B cell (primary cell): ENCODE measurements around the gene REEP5. TPM values are rescaled to one million over a fixed set of nuclear protein-coding genes. Genes with fewer than 3 reads are reported as not detected.

ENCODE experiments used
- ATAC-seq: fragments of 200-7000 bp; cut with Tn5 transposase; one replicate; pipeline ENCODE4 v1.10.0; 2021; ENCODE audit warnings: low read depth, mild to moderate bottlenecking, moderate number of reproducible peaks, moderate library complexity
- CTCF ChIA-PET: fragments of 350-600 bp; sonication (Branson Sonifier 250); formaldehyde crosslinking; loops from one replicate; lab custom pipeline; 2021; ENCODE audit warnings: antibody characterized with exemption, inconsistent platforms; lab: Charles Lee
- POLR2A ChIA-PET: fragments of 350-600 bp; sonication (Branson Sonifier 250); formaldehyde crosslinking; loops from one replicate; lab custom pipeline; 2021; ENCODE audit warnings: antibody characterized with exemption; lab: Charles Lee
- DNase-seq: peaks from one replicate; pipeline ENCODE4 v3.0.0; 2013
- H2AFZ ChIP-seq: 2 replicates; pipeline ENCODE4 v1.6.1; 2012; ENCODE audit warnings: mild to moderate bottlenecking, low read depth, low read length; ENCODE audit not compliant: insufficient read depth, poor library complexity, severe bottlenecking
- H3K27ac ChIP-seq, 2 donors: 1 replicate in 1 of 2; 2 replicates in 1 of 2; pipeline ENCODE4 v1.5.1; 2012 to 2013; ENCODE audit warnings: low read length in 2 of 2, mild to moderate bottlenecking in 2 of 2, moderate library complexity in 1 of 2
- H3K27me3 ChIP-seq, 4 experiments: fragments of 200-600 bp in 1 of 4; sonication (generic) in 1 of 4; replicated peaks in 1 of 4; 1 replicate in 2 of 4; 2 replicates in 2 of 4; pipeline versions ENCODE4 v1.6.1 to v1.7.0; 2013 to 2016; ENCODE audit warnings: low read length in 3 of 4, mild to moderate bottlenecking in 2 of 4, mixed read lengths in 1 of 4, moderate library complexity in 1 of 4; ENCODE audit not compliant: insufficient read depth in 4 of 4, control insufficient read depth in 3 of 4; ENCODE audit errors: control extremely low read depth in 1 of 4
- H3K36me3 ChIP-seq, 2 experiments: replicated peaks in 1 of 2; 1 replicate in 1 of 2; 2 replicates in 1 of 2; pipeline versions ENCODE4 v1.6.1 to v1.7.1; 2013; ENCODE audit warnings: low read length in 1 of 2; ENCODE audit not compliant: insufficient read depth in 2 of 2, control insufficient read depth in 1 of 2; ENCODE audit errors: control extremely low read depth in 1 of 2, extremely low read depth in 1 of 2
- H3K4me1 ChIP-seq, 2 donors: fragments of 200-600 bp in 1 of 2; sonication (generic) in 1 of 2; 1 replicate in 1 of 2; 2 replicates in 1 of 2; pipeline versions ENCODE4 v1.5.1 to v1.6.1; 2013 to 2017; ENCODE audit warnings: low read length in 2 of 2; ENCODE audit not compliant: control insufficient read depth in 2 of 2, insufficient read depth in 2 of 2
- H3K4me2 ChIP-seq: replicated peaks from 2 replicates; pipeline ENCODE3; 2012; ENCODE audit warnings: mild to moderate bottlenecking, low read depth, low read length; ENCODE audit not compliant: poor library complexity, severe bottlenecking
- H3K4me3 ChIP-seq, 5 experiments: fragments of 200-600 bp in 1 of 5; sonication (generic) in 1 of 5; 1 replicate in 3 of 5; 2 replicates in 2 of 5; pipeline versions ENCODE4 v1.5.1 to v1.7.0; 2011 to 2016; ENCODE audit warnings: low read length in 4 of 5, mild to moderate bottlenecking in 4 of 5, low read depth in 2 of 5, control low read depth in 1 of 5, moderate library complexity in 1 of 5; ENCODE audit not compliant: insufficient read depth in 1 of 5; ENCODE audit errors: control extremely low read depth in 1 of 5, extremely low read depth in 1 of 5
- H3K79me2 ChIP-seq: fragments of 200-600 bp; sonication (generic); one replicate; pipeline ENCODE4 v1.6.0; 2016; ENCODE audit warnings: low read length; ENCODE audit not compliant: control insufficient read depth, insufficient read depth
- H3K9ac ChIP-seq: fragments of 200-600 bp; sonication (generic); 2 replicates; pipeline ENCODE4 v1.6.1; 2017; ENCODE audit warnings: mild to moderate bottlenecking, low read length, moderate library complexity
- H3K9me3 ChIP-seq, 3 donors: one replicate each; pipeline versions ENCODE4 v1.6.1 to v1.7.1; 2013; ENCODE audit warnings: low read length in 2 of 3; ENCODE audit not compliant: control insufficient read depth in 2 of 3, insufficient read depth in 1 of 3; ENCODE audit errors: control extremely low read depth in 1 of 3
- H4K20me1 ChIP-seq: 2 replicates; pipeline ENCODE4 v1.6.0; 2012; ENCODE audit warnings: mild to moderate bottlenecking, low read length; ENCODE audit not compliant: insufficient read depth, control insufficient read depth, poor library complexity, severe bottlenecking
- H3K27ac Mint-ChIP-seq: one replicate; pipeline ENCODE4 v1.8.0; 2021; ENCODE audit warnings: mixed read lengths
- H3K27me3 Mint-ChIP-seq: one replicate; pipeline ENCODE4 v1.8.0; 2021; ENCODE audit warnings: mixed read lengths
- H3K4me1 Mint-ChIP-seq: one replicate; pipeline ENCODE4 v1.8.0; 2021; ENCODE audit warnings: mixed read lengths
- H3K4me3 Mint-ChIP-seq: one replicate; pipeline ENCODE4 v1.8.0; 2021; ENCODE audit warnings: mixed read lengths
- H3K9me3 Mint-ChIP-seq: one replicate; pipeline ENCODE4 v1.8.0; 2022; ENCODE audit warnings: mixed read lengths; ENCODE audit not compliant: insufficient read depth
- CTCF ChIP-seq: fragments of 200-600 bp; IDR thresholded peaks from one replicate; pipeline ENCODE4 v1.8.0; 2022; ENCODE audit warnings: antibody characterized with exemption, mild to moderate bottlenecking
- EZH2 ChIP-seq: IDR thresholded peaks from 2 replicates; pipeline ENCODE4 v1.6.1; 2012; ENCODE audit warnings: borderline replicate concordance, low read depth, mild to moderate bottlenecking, moderate library complexity, low read length; ENCODE audit not compliant: insufficient read depth, poor library complexity, severe bottlenecking
- WGBS: methylation state at CpG from one replicate; pipeline ENCODE4 v1.1.5; 2013; ENCODE audit warnings: missing lambda C conversion rate; ENCODE audit not compliant: insufficient coverage; 5-methylcytosine and 5-hydroxymethylcytosine counted together
- intact Hi-C: fragments of 100-400 bp; cut with micrococcal nuclease; formaldehyde crosslinking; loops from one replicate; pipeline ENCODE4 v1.10.0; 2022
- polyA plus RNA-seq: library from polyadenylated mRNA; depleted of rRNA; stranded (reverse); fragments of >200 nt; gene quantifications from 2 replicates; pipeline ENCODE4 v1.2.3, GENCODE V29; 2012
- total RNA-seq, 2 donors: library from RNA; stranded (reverse); fragments of 120-200 nt in 1 of 2; gene quantifications; 1 replicate in 1 of 2; 2 replicates in 1 of 2; pipeline versions ENCODE4 v1.2.3 to v1.2.4, GENCODE V29; 2013 to 2022

REEP5 gene
- total and polyA plus RNA-seq, 2 donors (not counting 1 experiment from before 2014, with no cell fraction given) = 39.2 to 55.9 TPM

GRCh38 chr5:112938286-112938685, 16.3 kb upstream of the REEP5 start:
- Histone ChIP-seq H3K9ac (no peak overlapping the region), H3K27ac (no peak overlapping the region), H3K9me3 (peaks cover 0 to 1% (median 0%) of the 10 kb centered on the region in 3 donors), H3K36me3 (no peaks in the 10 kb centered on the region), H3K27me3 (peaks cover 0 to 3% (median 0%) of the 10 kb centered on the region in 4 experiments), H4K20me1 (no peaks in the 10 kb centered on the region), H3K79me2 (no peaks in the 10 kb centered on the region), H3K4me2 (no peak overlapping the region), H2AFZ (no peak overlapping the region), H3K4me1 (peaks cover 6% of the 10 kb centered on the region in 2 donors), H3K4me3 (no peak overlapping the region)
- peaks cover 10% of the 10 kb centered on the region for H3K4me1 Mint-ChIP-seq
- CTCF ChIA-PET = interaction anchor here (0.7 kb wide), 1 partner anchor 16 kb away, joined by 3 read pairs; no protein-coding TSS in a partner anchor
- ATAC-seq = no peak
- no peak overlapping the region for H3K4me3 Mint-ChIP-seq
- no peak for TF ChIP-seq EZH2
- TF ChIP-seq CTCF = no peak
- DNase-seq = no peak
- intact Hi-C loops = no loop called here
- 93% methylated on average over 7 of the region's 8 CpGs for WGBS
- POLR2A ChIA-PET = no interaction called here
- H3K9me3 Mint-ChIP-seq = peaks cover 2% of the 10 kb centered on the region
- no peak overlapping the region for H3K27ac Mint-ChIP-seq
- no peaks in the 10 kb centered on the region for H3K27me3 Mint-ChIP-seq

GRCh38 chr5:112935675-112936074, 13.6 kb upstream of the REEP5 start:
- DNase-seq (no peak), ATAC-seq (no peak)
- Histone ChIP-seq H3K79me2 (no peaks in the 10 kb centered on the region), H3K36me3 (no peaks in the 10 kb centered on the region), H3K4me2 (no peak overlapping the region), H3K4me1 (peaks cover 14 to 15% of the 10 kb centered on the region in 2 donors), H3K9ac (no peak overlapping the region), H3K27me3 (peaks cover 0 to under 1% (median 0%) of the 10 kb centered on the region in 4 experiments), H3K27ac (no peak overlapping the region), H2AFZ (no peak overlapping the region), H4K20me1 (no peaks in the 10 kb centered on the region), H3K9me3 (peaks cover 0 to 1% (median 0%) of the 10 kb centered on the region in 3 donors), H3K4me3 (no peak overlapping the region)
- ChIA-PET POLR2A (no interaction called here), CTCF (no interaction called here)
- intact Hi-C loops = no loop called here
- peaks cover 2% of the 10 kb centered on the region for H3K9me3 Mint-ChIP-seq
- H3K4me3 Mint-ChIP-seq = no peak overlapping the region
- no peaks in the 10 kb centered on the region for H3K27me3 Mint-ChIP-seq
- TF ChIP-seq CTCF = no peak
- no peak for TF ChIP-seq EZH2
- H3K4me1 Mint-ChIP-seq = peaks cover 18% of the 10 kb centered on the region
- 100% methylated on average over 4 of the region's 5 CpGs for WGBS
- no peak overlapping the region for H3K27ac Mint-ChIP-seq
